HG03457 (cell line): ENCODE measurements around the gene FANCI.

Experiments used
- ATAC-seq: cut with Tn5 transposase; IDR thresholded peaks from one replicate; pipeline ENCODE4 v1.9.1; 2021; ENCODE audit warnings: moderate number of reproducible peaks; ENCODE audit not compliant: unreplicated experiment

Gene FANCI

DNA sequence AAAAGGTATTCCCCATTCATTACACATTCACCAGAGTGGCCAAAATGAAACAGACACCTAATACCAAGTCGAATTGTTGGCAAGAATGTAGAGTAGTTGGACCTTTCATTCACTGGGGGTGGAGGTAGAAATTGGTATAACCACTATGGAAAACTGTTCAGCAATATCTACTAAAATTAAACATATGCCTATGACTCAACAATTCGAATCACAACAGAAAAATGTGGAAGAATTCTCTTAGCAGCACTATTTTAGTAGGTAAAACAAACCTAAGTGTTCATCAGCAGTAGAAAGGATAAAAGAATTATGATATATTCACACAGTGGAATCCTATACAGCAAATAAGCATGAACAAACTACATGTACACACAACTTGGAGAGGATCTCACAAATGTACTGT lies 60.2 kb downstream of the FANCI start:
- no peak for ATAC-seq

DNA sequence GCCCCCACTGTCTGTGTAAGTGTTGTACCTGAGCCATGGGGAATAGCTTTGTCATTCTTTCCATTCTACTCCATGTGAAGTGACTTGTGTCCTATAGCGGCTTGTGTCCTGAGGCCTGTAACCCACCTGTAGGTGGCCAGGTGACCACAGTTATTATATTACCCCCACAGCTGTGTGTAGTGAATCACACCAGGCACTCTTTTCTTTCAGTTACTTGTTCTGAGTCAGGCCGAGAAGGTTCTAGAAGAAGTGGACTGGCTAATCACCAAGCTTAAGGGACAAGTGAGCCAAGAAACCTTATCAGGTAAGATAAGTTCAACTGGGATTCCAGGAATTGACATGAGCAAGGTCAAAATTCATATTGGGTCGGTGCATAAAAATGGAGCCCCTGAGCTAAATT lies 61.6 kb downstream of the FANCI start:
- no peak for ATAC-seq

DNA sequence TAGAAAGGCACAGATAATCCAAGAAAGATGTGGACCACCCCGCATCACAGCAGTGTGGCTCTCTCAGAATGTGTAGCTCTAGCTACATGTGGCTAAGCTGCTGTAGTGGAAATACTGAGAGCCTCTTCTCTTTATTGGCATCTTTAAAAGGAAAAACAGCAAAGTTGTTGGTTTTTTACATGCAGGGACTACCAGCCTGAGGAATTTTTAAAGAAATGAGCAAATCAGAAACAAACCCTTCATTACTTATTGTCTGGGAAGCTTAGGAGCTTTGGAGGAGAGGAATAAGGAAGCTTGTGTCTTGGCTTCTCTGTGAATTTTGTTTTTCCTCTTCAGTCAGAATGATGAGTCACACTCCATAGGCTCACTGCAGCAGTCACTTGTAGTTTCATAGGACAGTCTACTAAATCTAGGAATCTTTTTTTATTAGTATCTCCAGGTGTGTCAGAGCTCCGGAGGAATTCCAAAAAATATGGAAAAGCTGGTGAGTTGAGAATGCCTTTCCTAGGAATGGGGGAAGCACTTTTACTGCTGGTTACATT lies 63.3 kb downstream of the FANCI start:
- no peak for ATAC-seq

DNA sequence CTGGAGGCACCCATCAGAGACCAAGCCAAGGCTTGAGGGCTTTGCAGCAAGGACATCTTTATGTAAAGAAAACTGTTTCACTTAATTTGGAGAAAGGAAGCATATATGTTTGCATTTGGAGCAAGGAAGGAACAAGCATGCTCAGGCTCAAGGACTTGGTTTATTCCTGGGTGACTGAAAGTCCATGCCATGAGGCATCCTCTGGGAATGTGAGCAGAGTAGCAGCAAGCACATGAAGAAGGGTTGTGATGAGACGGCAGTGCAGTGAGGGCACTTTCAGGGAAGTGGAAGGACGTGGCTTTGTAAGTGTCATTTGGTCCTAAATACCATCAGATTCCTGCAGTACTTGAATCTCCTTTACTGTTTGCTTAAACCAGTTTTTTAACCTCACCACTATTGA lies 64.0 kb downstream of the FANCI start:
- no peak for ATAC-seq

DNA sequence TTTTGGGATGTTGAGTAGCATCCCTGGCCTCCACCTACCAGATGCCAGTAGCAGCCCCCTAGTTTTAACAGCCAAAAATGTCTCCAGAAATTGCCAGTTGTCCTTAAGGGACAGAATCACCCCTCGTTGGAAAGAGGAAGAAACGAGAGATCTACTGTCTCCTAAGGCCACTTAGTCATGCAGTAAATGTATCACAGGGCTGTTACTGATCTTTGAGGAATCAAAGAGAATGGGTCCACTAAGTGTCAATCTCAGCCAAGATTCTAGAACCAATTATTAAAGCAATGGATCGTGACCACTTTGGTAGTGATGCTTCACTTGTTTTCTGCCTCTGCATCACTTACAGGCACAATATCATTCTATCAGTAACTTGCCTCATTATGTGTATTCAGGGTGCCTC lies 64.5 kb downstream of the FANCI start:
- ATAC-seq, result no peak

DNA sequence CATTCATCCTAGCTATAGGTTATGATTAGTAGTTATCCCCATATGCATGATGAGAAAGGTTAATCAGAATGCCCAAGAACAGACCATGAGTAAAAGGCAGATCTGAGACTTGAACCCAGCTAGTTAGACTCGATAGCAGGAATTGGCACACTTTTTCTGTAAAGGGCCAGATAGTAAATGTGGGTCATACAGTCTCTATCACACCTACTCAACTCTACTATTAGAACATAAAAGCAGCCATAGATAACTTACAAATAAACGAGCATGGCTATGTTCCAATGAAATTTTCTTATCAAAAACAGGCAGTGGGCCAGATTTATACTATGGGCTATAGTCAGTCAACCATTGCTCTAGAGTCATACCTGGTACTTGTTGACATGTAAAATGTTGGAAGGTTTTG lies 66.2 kb downstream of the FANCI start:
- ATAC-seq, result no peak

DNA sequence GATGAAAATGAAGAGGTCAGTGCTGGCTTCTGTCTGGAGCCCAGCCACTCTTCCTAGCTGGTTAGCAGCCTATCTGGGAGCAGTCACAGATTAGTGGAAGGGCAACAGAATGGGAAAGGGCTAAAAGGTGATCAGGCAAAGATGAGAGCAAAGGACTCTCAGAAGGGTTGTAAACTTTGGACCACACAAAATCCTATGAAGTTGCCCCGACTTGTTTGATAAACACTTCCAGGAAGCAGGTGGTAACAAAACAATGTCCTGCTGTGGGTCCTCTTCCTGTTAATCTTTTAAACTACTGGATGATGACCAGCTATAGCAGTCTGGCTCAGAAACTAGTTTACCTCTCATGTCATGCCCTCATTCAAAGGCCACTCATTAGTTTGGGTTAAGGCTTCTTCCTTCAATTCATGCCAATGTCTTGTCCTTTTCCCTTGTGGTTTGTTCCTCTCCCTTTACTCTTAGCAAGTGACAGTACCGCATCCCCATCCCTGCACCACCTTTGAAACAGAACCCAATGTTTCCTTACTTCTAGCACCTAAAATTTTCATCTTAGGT lies 71.7 kb downstream of the FANCI start:
- ATAC-seq, result no peak

DNA sequence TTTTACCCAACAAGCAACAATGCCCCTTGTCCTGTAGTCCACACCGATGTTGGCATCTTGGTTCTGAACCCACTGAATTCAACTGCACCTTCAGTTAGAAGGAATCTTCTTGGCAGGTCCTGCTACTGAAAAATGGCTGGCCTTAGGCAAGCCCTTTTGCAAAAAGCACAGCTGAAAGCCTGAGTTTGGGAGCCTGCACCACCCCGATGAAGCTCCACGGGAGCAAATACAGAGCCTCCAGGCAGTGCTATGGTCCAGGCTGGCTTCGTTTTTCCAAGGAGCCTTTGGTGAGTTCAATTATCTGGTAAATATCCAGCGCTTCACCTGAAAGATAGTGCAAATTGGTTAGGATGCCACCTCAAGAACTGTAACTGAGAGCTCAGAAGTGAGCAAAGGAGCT lies 72.7 kb downstream of the FANCI start:
- ATAC-seq, result no peak

DNA sequence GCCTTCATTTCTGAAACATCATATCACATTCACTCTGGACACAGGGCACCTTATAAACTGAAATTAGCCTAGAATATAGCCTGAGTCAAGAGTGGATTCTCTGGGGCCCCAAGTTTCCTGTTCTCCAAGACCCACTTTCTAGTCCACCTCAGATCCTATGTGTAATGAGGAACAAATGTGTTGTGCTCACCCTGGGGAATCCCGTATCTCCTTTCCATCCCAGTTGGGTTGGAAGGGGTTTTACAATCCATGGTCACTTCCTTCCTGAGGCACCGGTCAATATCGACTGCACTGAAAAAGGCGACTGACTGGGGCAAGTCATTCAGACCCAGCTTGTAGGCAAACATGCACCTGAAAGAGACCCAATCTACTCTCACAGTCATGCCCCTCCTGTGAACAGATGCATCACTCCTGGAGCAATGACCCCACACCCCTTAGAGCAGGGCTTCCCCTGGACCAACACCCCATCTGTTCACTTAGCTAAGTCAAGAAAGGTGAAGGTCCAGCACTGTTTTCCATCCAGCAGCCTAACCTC lies 73.5 kb downstream of the FANCI start:
- no peak for ATAC-seq

DNA sequence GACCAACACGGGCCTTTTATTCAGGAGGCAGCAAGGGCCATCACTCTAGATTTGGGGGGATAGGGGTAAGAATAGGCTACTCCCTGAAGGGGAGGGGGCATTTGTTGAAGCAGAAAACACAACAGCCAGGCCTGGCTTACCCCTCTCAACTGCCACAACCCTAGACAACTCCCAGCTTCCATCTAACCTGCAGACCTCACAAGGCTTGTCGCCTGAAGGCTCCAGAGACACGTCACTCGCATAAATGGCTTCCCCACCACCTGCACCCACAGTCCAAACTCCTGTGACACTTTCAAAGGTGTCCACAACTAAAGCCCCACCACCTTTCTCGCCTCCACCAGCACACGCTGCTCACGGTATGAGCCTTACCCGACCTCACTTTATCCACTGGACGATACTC lies 75.9 kb downstream of the FANCI start:
- ATAC-seq, result no peak

DNA sequence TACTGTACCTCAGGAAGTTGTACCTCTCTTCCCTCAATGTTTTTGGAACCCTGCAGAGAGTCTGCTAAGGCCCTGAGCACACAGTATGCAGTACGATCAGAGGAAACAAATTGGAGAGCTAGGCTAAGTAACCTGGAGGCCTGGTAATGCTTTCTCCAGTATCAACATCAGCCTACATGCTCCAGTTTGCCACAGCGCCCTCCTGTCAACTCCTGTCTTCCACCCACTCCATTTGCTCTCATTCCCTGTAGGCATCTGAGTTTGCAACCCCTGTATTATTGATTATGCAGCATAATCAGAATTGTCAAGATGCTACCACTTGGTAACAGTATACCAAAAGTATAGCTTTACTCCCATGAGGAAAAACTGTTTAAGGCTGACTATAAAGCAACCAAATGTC lies 76.4 kb downstream of the FANCI start:
- no peak for ATAC-seq

DNA sequence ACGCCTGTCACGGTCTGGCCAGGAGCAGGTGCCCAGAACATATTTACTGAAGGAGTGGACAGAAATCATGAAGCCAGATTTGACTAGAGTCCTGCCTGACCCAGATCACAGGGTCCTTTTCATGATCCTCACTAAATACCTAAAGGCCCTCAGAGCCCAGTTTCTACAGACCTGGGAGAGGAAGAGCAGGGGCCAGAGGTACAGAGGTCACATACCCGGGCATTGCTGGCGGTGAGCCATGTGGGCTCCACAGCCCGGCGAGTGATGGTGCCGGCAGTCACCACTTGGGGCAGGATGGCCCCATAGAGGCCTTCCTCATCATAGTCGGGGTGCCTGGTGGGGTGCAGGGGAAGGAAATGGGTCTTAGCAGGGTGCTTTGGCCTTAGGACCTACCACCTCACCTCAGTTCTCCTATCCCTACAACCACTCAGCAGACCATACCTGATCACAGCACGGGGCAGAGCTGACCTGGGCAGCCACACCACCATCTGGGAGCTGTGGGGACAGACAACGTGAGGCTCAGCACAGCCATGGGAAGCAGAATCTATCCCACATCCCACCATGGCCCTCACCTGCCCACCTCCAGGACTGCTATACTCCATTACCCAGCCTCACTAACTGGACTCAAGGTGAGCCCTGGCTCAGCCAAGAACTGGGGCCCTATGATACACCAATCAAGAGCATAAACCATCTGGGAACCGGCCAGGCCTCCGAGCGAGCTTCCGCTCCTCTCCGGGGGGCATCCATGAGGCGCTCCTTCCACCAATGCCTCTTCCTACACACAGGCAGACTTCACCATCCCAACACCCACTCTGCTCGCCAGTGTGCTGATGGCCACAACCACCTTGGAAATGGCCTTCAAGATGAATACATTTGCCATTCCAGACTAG lies 78.0 kb downstream of the FANCI start:
- ATAC-seq, result no peak

DNA sequence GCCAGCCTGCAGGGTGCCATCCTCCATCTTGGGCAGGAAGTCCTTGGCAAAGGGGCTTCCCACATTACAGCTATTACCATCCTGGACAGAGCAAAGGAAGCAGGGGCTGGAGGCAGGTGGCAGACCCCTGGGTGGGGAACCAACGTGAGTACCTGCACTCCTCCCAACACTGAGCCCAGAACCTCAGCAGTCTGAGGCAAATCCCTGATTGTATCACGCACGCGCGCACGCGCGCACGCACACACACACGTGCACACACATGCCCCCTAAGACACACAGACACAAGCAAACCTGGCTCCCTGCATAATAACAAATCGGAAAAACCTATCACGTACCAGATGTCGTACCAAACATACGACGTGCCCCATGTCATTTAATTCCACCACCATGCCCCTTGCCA lies 79.0 kb downstream of the FANCI start:
- no peak for ATAC-seq

DNA sequence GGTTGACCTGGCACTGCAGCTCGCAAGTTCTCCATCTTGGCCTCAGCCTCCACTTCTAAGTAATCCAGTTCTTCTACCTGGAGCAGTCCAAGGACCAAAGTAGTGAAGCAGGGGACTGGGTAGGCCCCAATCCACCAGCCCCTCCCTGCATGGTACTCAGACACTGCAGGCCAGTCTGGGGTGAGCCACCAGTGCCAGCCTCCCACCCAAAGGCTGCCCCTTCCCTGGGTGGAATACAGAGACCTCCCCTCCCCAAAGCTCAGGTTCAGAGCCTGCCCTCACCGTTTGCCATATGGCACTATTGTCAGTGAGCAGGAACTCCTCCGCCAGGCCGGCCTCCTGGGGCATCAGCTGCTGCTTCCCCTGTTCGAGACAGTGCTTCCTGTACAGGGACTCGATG lies 80.0 kb downstream of the FANCI start:
- no peak for ATAC-seq

DNA sequence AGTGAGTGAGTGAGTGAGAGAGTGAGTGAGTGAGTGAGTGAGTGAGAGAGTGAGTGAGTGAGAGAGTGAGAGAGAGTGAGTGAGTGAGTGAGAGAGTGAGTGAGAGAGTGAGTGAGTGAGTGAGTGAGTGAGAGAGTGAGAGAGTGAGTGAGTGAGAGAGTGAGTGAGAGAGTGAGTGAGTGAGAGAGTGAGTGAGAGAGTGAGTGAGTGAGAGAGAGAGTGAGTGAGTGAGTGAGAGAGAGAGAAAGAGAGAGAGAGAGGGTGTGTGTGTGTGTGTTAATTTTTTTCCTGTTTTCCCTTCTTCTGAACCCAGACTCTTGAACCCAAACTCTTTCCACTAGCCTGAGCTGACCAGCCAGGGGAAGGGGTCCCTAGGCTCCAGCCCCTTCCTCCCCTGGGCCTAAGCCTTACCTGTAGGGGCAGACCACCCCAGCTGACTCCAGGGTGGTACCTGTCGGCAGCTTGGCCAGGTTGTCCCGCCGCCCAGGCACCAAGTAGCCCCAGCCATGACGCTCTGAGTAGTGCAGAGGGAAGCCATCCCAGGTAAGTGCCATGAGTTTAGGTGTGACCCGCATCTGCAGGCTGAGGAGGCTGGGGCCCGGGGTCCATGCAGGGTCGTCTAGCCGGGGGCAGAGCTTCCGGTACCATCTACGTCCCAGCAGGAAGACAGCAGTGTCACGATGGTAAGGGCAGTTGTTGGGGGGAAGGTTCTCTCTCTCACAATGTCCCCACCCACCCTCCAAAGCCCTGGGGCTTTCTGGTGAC lies 81.4 kb downstream of the FANCI start:
- no peak for ATAC-seq

DNA sequence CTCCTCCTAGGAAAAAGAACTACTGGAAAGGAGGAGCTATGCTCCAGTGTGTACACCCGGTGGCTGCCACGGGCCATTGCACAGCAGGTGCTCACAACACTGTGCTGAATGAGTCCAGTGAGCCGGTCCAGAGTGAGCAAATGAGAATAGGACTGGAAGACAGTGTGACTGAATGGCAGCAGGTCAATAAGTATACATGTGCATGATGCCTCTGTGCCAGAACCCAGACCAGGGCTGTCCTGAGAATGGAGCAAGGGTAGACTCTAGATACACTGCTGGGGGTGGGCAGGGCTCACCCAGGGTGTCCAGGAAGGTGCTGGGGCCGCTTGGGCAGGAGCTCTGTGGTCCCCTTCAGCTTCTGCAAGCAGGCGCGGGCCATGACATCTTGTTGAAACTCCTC lies 82.5 kb downstream of the FANCI start:
- ATAC-seq, result no peak

DNA sequence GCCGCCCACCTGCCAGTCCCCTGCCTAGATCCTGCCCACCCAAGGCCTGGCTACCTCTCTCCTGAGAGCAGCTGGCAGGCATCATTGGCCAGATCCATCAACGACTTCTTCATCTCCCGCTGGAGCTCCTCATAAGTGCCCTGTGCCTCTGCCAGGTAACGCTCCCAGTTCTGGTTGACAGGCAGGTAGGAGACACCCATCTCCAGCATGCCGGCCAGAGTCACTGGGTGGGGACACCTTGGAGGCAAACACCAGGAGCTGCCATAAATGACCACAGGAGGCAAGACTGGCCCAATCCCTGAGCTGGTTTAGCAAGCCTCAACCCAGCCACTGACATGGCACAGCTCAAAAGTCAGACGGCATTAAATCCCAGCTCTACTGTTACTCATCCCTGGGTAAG lies 83.3 kb downstream of the FANCI start:
- no peak for ATAC-seq

DNA sequence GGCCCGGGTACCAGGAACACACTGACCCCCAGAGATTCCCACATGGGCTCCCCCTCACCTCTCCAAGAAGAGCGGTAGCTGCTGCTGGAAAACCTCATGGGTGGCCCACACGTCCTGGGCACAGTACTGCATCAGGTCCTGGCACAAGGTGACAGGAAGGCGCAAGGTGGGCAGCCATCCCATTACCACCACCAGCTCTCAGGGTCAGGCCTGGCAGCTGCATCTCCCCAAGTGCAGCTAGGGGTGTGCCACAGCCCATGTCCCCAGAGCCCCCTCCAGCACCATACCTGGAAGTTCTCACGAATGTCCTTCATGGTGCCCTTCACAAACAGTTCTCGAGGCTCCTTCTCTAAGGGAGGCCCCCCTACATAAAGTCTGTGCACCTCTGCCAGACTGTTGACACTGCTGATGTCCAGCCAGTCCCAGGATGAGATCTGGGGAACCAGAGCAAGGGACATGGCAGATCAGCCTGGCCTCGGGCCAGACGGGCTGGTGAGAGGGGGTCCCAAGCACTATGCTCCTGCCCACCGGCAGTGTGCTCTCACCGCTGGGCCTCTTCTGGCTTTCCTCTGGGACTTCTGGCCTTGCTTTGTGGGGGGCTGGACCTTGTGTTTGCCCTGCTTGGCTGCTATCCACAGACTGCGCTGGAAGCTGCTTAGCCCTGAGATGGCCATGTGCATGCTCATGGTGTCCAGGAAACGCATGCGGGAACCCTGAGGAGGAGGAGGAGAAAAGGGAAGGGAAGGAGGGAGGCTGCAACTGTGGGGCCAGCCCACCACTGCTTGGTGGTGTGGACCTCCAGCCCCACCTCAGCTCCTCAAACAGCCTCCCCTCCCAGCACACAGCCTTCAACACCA lies 84.8 kb downstream of the FANCI start:
- ATAC-seq, result no peak

DNA sequence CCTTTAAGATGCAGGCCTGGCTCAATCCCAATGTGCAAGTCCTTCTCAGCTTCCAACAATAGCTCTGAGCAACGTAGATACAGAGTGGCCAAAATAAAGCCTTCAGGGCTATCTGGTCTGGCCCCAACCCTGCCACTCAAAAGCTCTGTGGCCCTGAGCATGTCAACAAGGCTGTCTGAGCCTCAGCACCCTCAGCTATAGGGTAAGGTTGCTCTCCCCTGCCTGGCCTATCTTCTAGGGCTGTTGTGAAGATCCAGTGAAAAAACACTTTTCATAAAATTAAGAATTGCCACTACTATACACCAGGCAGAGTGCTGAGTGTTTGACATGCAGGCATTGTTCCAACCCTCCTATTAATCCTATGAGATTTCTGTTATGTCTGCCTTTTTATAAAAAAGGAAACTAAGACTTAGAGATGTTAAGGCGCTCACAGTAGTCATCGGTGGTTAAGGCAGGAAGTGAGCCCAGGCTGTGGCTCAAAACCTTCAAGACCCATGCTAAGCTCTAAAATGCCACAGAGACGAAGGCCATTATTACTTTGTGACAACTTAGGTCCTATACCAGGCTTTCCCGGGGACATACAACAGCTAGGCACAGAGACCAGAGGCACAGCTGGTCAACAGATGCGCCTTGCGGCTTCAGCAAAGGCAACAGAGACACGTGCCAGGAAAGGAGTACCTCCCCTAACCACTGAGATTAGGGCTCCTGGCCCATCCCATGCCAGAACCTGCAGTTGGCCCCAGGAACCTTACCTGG lies 85.7 kb downstream of the FANCI start:
- ATAC-seq, result no peak

DNA sequence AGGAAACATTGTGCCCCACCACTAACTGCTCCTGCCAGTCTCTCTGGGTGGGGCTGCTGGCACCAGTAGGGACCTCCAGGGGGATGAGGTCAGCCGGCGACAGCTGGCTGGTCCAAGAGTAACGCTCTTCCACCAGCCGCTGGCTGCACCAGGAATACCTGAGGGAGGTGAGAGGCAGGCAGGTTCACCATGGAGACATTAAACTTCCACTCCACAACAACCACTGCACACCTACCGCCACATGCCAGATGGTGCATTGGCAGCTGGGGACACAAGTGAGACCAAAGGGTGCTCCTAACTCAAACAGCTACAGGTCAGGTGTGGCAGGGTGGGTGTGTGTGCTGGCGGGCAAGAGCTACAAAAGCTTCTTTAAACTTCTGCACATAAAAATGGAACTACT lies 86.3 kb downstream of the FANCI start:
- no peak for ATAC-seq
